HG03175 (cell line): ENCODE data around the gene EHD4.

ENCODE experiments used
- ATAC-seq: cut with Tn5 transposase; IDR thresholded peaks from one replicate; pipeline ENCODE4 v1.9.1; 2021; ENCODE audit warnings: mild to moderate bottlenecking, moderate library complexity; ENCODE audit not compliant: unreplicated experiment

EHD4 gene

GRCh38 chr15:41981371-41982132, 9.2 kb upstream of the EHD4 start:
- ATAC-seq: no peak

GRCh38 chr15:41980654-41981323, 8.4 kb upstream of the EHD4 start:
- ATAC-seq: no peak

GRCh38 chr15:41979493-41980266, 7.3 kb upstream of the EHD4 start:
- no peak for ATAC-seq

- no peak for ATAC-seq
These were observed 6.2 kb upstream of the EHD4 start for GRCh38 chr15:41978534-41978933.

GRCh38 chr15:41977757-41978383, 5.5 kb upstream of the EHD4 start:
- no peak for ATAC-seq

- ATAC-seq: no peak
These were observed 3.3 kb upstream of the EHD4 start for GRCh38 chr15:41975669-41976068.

- ATAC-seq: no peak
These were observed 1.7 kb upstream of the EHD4 start for GRCh38 chr15:41974041-41974440.

GRCh38 chr15:41971895-41972252, 483 bp downstream of the EHD4 start:
- peak; percentile 21 for ATAC-seq

- ATAC-seq: peak; percentile 46
These were observed 1.1 kb downstream of the EHD4 start for GRCh38 chr15:41971089-41971894.

GRCh38 chr15:41970456-41970855, 1.9 kb downstream of the EHD4 start:
- no peak for ATAC-seq

- no peak for ATAC-seq
These were observed 2.4 kb downstream of the EHD4 start for GRCh38 chr15:41969851-41970431.

- ATAC-seq: no peak
These were observed 3.7 kb downstream of the EHD4 start for GRCh38 chr15:41968701-41969100.

- ATAC-seq: no peak
These were observed 4.7 kb downstream of the EHD4 start for GRCh38 chr15:41967506-41968206.

- no peak for ATAC-seq
These were observed 5.4 kb downstream of the EHD4 start for GRCh38 chr15:41966920-41967465.

- no peak for ATAC-seq
These were observed 5.9 kb downstream of the EHD4 start for GRCh38 chr15:41966414-41966812.

- no peak for ATAC-seq
These were observed 6.6 kb downstream of the EHD4 start for GRCh38 chr15:41965441-41966413.

- no peak for ATAC-seq
These were observed 10.7 kb downstream of the EHD4 start for GRCh38 chr15:41961595-41962202.
